Measurements from ENCODE around the gene MROH2A. TPM values are rescaled to one million over a fixed set of nuclear protein-coding genes. Genes with fewer than 3 reads are reported as not detected.

MROH2A gene
- total RNA-seq, 1 donor from 2014 or later, result not detected

DNA sequence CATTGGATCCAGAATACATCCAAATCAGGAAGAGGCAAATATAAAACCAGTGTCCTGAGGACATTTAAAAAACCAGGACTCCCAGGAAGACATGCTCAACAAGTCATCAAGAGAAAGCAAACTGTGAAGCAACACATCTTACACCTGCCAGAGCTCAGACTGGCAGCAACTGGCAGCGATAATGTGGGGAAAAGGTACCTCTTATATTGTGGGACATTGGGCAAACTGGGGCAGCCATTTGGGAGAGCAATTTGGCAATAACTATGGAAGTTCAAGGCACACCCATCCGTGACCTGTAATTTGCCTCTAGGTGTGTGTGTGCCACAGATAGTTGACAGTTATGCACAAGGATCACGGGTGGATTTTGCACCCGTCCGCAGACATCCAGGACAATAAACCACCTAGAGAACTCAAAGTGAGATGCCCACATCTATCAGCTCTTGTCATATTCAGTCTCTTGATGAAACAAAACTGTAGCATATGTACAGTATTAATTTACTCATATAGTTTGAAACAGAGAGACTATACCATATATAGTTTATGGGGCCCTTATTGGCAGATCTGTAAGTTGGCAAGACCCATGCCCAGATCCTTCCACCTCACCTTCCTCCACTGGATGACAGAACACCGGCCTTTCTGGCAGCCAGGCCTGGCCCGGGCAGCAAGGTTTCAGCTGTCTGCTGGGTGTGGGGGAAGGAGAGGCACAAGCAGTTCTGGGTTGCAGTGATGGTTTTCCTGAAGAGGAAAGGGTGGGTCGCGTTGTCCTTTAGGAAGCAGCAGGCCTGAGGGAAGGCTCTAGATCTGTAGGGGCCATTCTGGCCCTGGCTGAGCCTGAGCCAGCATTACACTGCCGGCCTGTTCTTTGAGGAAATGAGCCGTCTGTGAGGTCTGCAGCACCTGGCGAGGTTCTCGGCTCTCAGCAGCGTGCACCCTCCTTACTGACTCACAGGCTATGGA is 57.4 kb downstream of the MROH2A start:
- no peaks in the 10 kb centered on the region for H3K9me3 ChIP-seq
- no peak overlapping the region for H3K27ac ChIP-seq
- H3K27me3 ChIP-seq, result no peaks in the 10 kb centered on the region
- no peaks in the 10 kb centered on the region for H3K36me3 ChIP-seq
- intact Hi-C loops (cut with DNase I), result no loop called here
- no peaks in the 10 kb centered on the region for H3K4me1 ChIP-seq
- no peak overlapping the region for H3K4me3 ChIP-seq
- ATAC-seq (no peak), DNase-seq (peak; percentile 21)
- TF ChIP-seq, protein P1, sequence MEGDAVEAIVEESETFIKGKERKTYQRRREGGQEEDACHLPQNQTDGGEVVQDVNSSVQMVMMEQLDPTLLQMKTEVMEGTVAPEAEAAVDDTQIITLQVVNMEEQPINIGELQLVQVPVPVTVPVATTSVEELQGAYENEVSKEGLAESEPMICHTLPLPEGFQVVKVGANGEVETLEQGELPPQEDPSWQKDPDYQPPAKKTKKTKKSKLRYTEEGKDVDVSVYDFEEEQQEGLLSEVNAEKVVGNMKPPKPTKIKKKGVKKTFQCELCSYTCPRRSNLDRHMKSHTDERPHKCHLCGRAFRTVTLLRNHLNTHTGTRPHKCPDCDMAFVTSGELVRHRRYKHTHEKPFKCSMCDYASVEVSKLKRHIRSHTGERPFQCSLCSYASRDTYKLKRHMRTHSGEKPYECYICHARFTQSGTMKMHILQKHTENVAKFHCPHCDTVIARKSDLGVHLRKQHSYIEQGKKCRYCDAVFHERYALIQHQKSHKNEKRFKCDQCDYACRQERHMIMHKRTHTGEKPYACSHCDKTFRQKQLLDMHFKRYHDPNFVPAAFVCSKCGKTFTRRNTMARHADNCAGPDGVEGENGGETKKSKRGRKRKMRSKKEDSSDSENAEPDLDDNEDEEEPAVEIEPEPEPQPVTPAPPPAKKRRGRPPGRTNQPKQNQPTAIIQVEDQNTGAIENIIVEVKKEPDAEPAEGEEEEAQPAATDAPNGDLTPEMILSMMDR (IDR thresholded peaks at IDR 0.05), result no peak

DNA sequence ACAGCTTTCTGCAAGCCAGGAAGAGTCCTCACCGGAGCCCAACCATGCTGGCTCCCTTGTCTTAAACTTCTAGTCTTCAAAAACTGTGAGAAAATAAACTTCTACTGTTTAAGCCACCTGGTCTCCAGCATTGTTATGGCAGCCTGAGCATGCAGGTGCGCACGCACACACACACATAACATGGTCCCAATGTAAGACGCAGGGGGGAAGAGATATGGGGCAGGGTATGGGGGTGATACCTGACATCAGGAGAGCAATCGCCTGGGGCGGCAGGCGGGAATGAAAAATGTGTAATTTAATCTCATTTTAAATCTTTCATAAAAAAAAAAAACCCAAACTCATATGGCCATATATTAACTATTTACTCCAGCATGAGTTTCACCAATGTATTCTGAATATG is 58.2 kb downstream of the MROH2A start:
- Histone ChIP-seq H3K36me3 (no peaks in the 10 kb centered on the region), H3K4me1 (no peaks in the 10 kb centered on the region), H3K27me3 (no peaks in the 10 kb centered on the region), H3K27ac (no peak overlapping the region), H3K4me3 (no peak overlapping the region), H3K9me3 (no peaks in the 10 kb centered on the region)
- ATAC-seq (no peak), DNase-seq (no peak)
- TF ChIP-seq, protein P1 (IDR thresholded peaks at IDR 0.05), result no peak
- intact Hi-C loops (cut with DNase I), result no loop called here

- Histone ChIP-seq H3K4me3 (no peak overlapping the region), H3K27me3 (no peaks in the 10 kb centered on the region), H3K36me3 (no peaks in the 10 kb centered on the region), H3K27ac (no peak overlapping the region), H3K9me3 (no peaks in the 10 kb centered on the region), H3K4me1 (no peaks in the 10 kb centered on the region)
- peak; percentile 16 for DNase-seq
- intact Hi-C loops (cut with DNase I), result no loop called here
- TF ChIP-seq, protein P1 (IDR thresholded peaks at IDR 0.05), result no peak
- ATAC-seq, result no peak
Measured at GRCh38 chr2:233837694-233838229, 59.6 kb downstream of the MROH2A start.

DNA sequence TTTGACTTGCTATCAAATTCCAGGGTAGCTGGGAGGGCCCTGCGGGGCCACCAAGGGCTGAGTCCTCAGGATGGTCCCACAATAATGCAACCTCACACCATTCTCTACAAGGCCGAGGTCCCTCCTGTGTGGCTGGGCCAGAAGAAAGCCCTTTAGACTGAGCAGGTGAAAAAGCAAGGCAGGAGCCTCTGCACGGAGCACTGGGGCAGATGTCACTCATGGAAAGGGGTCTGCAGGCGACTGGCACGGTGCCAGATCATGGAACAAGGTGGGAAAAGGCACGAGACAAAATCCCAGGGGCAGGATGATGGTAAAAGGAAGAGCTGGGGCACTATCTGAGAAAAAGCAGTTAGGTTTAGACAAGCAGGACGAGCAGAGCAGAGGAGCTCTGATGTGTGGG is 60.1 kb downstream of the MROH2A start:
- DNase-seq (no peak), ATAC-seq (no peak)
- no peaks in the 10 kb centered on the region for H3K9me3 ChIP-seq
- no peaks in the 10 kb centered on the region for H3K36me3 ChIP-seq
- H3K4me3 ChIP-seq, result no peak overlapping the region
- no peak overlapping the region for H3K27ac ChIP-seq
- intact Hi-C loops (cut with DNase I), result no loop called here
- H3K27me3 ChIP-seq, result no peaks in the 10 kb centered on the region
- TF ChIP-seq, protein P1 (IDR thresholded peaks at IDR 0.05), result no peak
- H3K4me1 ChIP-seq, result no peaks in the 10 kb centered on the region

GRCh38 chr2:233838726-233839446 is 60.8 kb downstream of the MROH2A start:
- no peak overlapping the region for H3K27ac ChIP-seq
- TF ChIP-seq, protein P1 (IDR thresholded peaks at IDR 0.05), result no peak
- no peak overlapping the region for H3K4me3 ChIP-seq
- H3K4me1 ChIP-seq, result no peaks in the 10 kb centered on the region
- no peaks in the 10 kb centered on the region for H3K27me3 ChIP-seq
- no peak for ATAC-seq
- peak; percentile 26 for DNase-seq
- intact Hi-C loops (cut with DNase I), result no loop called here
- H3K36me3 ChIP-seq, result no peaks in the 10 kb centered on the region
- no peaks in the 10 kb centered on the region for H3K9me3 ChIP-seq

Data from upper lobe of right lung (tissue), 1 donor.